ENCODE data around the gene AGR2.

AGR2 gene

GRCh38 chr7:16786257-16786656 lies 18.5 kb downstream of the AGR2 start:
- no peak for DNase-seq (ENCODE audit: extremely low spot score)
- ChIA-PET POLR2A (no interaction called here), CTCF (interaction anchor here (1.7 kb wide), 1 partner anchor 15 kb away, joined by 7 read pairs; no protein-coding TSS in a partner anchor)

GRCh38 chr7:16785846-16786245 lies 19.0 kb downstream of the AGR2 start:
- DNase-seq (ENCODE audit: extremely low spot score): no peak
- ChIA-PET CTCF (no interaction called here), POLR2A (no interaction called here)
- no peak for TF ChIP-seq CTCF (IDR thresholded peaks at IDR 0.05; ENCODE audit: control extremely low read depth, extremely low read depth, low read depth, missing control alignments)

More at GRCh38 chr7:16786257-16786656, 18.5 kb downstream of the AGR2 start:
- no peak for TF ChIP-seq CTCF (IDR thresholded peaks at IDR 0.05; ENCODE audit: control extremely low read depth, extremely low read depth, low read depth, missing control alignments)

DNA sequence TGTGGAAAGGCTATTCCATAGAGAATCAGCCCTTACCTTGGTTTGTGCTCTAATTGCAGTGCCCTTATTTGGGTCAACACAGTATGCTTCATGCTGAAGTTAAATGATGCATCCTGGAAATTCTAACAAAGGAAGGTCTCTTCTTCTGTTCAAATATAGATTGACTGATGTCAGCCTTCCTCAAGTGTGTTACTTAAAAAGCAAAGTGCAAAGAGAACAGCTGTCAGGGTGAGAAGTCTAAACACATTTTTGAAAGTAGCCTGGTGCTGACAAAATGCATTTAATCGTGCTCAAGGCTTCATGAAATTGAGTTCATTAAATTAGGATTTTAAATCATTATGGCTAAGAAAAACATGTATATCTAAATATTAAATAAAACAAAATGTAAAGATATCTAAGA lies 19.5 kb downstream of the AGR2 start:
- ChIA-PET CTCF (interaction anchor here (1.3 kb wide), 1 partner anchor 13 kb away, joined by 4 read pairs; no protein-coding TSS in a partner anchor), POLR2A (no interaction called here)
- no peak for DNase-seq (ENCODE audit: extremely low spot score)
- no peak for TF ChIP-seq CTCF (IDR thresholded peaks at IDR 0.05; ENCODE audit: control extremely low read depth, extremely low read depth, low read depth, missing control alignments)

GRCh38 chr7:16780596-16780995 lies 24.2 kb downstream of the AGR2 start:
- ChIA-PET POLR2A (no interaction called here), CTCF (interaction anchor here (4.2 kb wide), 1 partner anchor 20 kb away, joined by 24 read pairs; no protein-coding TSS in a partner anchor)
- TF ChIP-seq CTCF (IDR thresholded peaks at IDR 0.05; ENCODE audit: control extremely low read depth, extremely low read depth, low read depth, missing control alignments): no peak

GRCh38 chr7:16779051-16779450 lies 25.7 kb downstream of the AGR2 start:
- CTCF ChIA-PET: no interaction called here

More at GRCh38 chr7:16780596-16780995, 24.2 kb downstream of the AGR2 start:
- no peak for DNase-seq (ENCODE audit: extremely low spot score)

GRCh38 chr7:16778476-16778875 lies 26.3 kb downstream of the AGR2 start:
- CTCF ChIA-PET: no interaction called here
- no peak for TF ChIP-seq CTCF (IDR thresholded peaks at IDR 0.05; ENCODE audit: control extremely low read depth, extremely low read depth, low read depth, missing control alignments)
- POLR2A ChIA-PET: no interaction called here
- DNase-seq (ENCODE audit: extremely low spot score): no peak

More at GRCh38 chr7:16779051-16779450, 25.7 kb downstream of the AGR2 start:
- TF ChIP-seq CTCF (IDR thresholded peaks at IDR 0.05; ENCODE audit: control extremely low read depth, extremely low read depth, low read depth, missing control alignments): no peak
- no peak for DNase-seq (ENCODE audit: extremely low spot score)
- POLR2A ChIA-PET: no interaction called here

DNA sequence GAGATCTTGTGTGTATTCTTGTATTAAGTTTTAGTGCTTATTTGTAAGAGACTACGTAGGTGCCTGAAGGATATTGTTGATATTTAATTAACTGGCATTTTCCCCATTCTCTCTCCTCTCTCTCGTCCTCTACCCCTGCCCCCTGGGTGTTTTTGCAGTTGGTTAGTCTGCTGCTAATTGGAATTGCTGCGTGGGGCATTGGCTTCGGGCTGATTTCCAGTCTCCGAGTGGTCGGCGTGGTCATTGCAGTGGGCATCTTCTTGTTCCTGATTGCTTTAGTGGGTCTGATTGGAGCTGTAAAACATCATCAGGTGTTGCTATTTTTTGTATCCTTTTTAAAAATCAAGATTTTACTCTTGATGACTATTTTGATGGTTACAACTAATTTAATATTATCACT lies 28.7 kb downstream of the AGR2 start:
- TF ChIP-seq CTCF (IDR thresholded peaks at IDR 0.05; ENCODE audit: control extremely low read depth, extremely low read depth, low read depth, missing control alignments): no peak
- ChIA-PET POLR2A (no interaction called here), CTCF (interaction anchor here (2.0 kb wide), 1 partner anchor 11 kb away, joined by 5 read pairs; no protein-coding TSS in a partner anchor)
- DNase-seq (ENCODE audit: extremely low spot score): no peak
